ENCODE measurements around the gene FARP2.

DNA sequence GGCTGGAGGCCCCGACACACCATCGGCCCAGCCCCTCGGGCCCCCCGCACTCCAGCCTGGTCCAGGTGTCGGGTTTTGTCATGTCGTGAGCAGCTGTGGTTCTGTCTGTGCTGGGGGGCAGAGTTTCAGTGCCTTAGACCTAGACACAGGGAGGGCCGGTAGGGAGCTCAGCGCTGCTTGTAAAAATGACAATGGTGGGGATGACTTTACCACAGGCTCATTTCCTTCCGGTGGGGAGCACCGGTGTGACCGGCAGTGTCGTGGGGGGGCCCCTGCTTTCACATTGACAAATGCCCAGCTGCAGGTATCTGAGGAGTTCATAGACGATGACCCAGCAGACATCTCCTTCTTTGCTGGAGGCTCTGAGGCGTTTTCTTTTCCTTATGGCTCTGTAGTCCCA, 85.4 kb downstream of the FARP2 start:
- no peak for TF ChIP-seq YBX1 (IDR thresholded peaks at IDR 0.05)
- no peak for TF ChIP-seq EED (IDR thresholded peaks at IDR 0.05; ENCODE audit: low read depth)
- no peak for TF ChIP-seq NR2C2 (IDR thresholded peaks at IDR 0.05; ENCODE audit: borderline replicate concordance, control insufficient read depth, insufficient read length, low read depth)
- TF ChIP-seq, protein P1, sequence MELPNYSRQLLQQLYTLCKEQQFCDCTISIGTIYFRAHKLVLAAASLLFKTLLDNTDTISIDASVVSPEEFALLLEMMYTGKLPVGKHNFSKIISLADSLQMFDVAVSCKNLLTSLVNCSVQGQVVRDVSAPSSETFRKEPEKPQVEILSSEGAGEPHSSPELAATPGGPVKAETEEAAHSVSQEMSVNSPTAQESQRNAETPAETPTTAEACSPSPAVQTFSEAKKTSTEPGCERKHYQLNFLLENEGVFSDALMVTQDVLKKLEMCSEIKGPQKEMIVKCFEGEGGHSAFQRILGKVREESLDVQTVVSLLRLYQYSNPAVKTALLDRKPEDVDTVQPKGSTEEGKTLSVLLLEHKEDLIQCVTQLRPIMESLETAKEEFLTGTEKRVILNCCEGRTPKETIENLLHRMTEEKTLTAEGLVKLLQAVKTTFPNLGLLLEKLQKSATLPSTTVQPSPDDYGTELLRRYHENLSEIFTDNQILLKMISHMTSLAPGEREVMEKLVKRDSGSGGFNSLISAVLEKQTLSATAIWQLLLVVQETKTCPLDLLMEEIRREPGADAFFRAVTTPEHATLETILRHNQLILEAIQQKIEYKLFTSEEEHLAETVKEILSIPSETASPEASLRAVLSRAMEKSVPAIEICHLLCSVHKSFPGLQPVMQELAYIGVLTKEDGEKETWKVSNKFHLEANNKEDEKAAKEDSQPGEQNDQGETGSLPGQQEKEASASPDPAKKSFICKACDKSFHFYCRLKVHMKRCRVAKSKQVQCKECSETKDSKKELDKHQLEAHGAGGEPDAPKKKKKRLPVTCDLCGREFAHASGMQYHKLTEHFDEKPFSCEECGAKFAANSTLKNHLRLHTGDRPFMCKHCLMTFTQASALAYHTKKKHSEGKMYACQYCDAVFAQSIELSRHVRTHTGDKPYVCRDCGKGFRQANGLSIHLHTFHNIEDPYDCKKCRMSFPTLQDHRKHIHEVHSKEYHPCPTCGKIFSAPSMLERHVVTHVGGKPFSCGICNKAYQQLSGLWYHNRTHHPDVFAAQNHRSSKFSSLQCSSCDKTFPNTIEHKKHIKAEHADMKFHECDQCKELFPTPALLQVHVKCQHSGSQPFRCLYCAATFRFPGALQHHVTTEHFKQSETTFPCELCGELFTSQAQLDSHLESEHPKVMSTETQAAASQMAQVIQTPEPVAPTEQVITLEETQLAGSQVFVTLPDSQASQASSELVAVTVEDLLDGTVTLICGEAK (IDR thresholded peaks at IDR 0.05; ENCODE audit: borderline replicate concordance) = no peak
- TF ChIP-seq, protein P2, sequence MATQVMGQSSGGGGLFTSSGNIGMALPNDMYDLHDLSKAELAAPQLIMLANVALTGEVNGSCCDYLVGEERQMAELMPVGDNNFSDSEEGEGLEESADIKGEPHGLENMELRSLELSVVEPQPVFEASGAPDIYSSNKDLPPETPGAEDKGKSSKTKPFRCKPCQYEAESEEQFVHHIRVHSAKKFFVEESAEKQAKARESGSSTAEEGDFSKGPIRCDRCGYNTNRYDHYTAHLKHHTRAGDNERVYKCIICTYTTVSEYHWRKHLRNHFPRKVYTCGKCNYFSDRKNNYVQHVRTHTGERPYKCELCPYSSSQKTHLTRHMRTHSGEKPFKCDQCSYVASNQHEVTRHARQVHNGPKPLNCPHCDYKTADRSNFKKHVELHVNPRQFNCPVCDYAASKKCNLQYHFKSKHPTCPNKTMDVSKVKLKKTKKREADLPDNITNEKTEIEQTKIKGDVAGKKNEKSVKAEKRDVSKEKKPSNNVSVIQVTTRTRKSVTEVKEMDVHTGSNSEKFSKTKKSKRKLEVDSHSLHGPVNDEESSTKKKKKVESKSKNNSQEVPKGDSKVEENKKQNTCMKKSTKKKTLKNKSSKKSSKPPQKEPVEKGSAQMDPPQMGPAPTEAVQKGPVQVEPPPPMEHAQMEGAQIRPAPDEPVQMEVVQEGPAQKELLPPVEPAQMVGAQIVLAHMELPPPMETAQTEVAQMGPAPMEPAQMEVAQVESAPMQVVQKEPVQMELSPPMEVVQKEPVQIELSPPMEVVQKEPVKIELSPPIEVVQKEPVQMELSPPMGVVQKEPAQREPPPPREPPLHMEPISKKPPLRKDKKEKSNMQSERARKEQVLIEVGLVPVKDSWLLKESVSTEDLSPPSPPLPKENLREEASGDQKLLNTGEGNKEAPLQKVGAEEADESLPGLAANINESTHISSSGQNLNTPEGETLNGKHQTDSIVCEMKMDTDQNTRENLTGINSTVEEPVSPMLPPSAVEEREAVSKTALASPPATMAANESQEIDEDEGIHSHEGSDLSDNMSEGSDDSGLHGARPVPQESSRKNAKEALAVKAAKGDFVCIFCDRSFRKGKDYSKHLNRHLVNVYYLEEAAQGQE (IDR thresholded peaks at IDR 0.05; ENCODE audit: low read depth, low read length) = no peak
- TF ChIP-seq CBX3 (IDR thresholded peaks at IDR 0.05; ENCODE audit: borderline replicate concordance, low read depth) = no peak
- TF ChIP-seq, protein P3, sequence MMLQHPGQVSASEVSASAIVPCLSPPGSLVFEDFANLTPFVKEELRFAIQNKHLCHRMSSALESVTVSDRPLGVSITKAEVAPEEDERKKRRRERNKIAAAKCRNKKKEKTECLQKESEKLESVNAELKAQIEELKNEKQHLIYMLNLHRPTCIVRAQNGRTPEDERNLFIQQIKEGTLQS (IDR thresholded peaks at IDR 0.05; ENCODE audit: borderline replicate concordance, extremely low read depth, low read depth, low read length) = no peak
- no peak for TF ChIP-seq TAF1 (IDR thresholded peaks at IDR 0.05; ENCODE audit: borderline replicate concordance, low read depth, low read length)
- TF ChIP-seq POLR2A (IDR thresholded peaks at IDR 0.05; ENCODE audit: low read depth, low read length) = no peak
- TF ChIP-seq, protein P4, sequence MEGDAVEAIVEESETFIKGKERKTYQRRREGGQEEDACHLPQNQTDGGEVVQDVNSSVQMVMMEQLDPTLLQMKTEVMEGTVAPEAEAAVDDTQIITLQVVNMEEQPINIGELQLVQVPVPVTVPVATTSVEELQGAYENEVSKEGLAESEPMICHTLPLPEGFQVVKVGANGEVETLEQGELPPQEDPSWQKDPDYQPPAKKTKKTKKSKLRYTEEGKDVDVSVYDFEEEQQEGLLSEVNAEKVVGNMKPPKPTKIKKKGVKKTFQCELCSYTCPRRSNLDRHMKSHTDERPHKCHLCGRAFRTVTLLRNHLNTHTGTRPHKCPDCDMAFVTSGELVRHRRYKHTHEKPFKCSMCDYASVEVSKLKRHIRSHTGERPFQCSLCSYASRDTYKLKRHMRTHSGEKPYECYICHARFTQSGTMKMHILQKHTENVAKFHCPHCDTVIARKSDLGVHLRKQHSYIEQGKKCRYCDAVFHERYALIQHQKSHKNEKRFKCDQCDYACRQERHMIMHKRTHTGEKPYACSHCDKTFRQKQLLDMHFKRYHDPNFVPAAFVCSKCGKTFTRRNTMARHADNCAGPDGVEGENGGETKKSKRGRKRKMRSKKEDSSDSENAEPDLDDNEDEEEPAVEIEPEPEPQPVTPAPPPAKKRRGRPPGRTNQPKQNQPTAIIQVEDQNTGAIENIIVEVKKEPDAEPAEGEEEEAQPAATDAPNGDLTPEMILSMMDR (IDR thresholded peaks at IDR 0.05 in 2 of 3, conservative IDR thresholded peaks at IDR 0.05 in 1 of 3; ENCODE audit: control insufficient read depth in 2 of 3, extremely low read depth in 1 of 3, insufficient read depth in 1 of 3, low read depth in 3 of 3, low read length in 3 of 3) = no peak
- no peak for TF ChIP-seq KDM1A (IDR thresholded peaks at IDR 0.05; ENCODE audit: borderline replicate concordance)
- TF ChIP-seq, protein P5, sequence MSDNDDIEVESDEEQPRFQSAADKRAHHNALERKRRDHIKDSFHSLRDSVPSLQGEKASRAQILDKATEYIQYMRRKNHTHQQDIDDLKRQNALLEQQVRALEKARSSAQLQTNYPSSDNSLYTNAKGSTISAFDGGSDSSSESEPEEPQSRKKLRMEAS (IDR thresholded peaks at IDR 0.05; ENCODE audit: low read depth, low read length) = no peak
- no peak for TF ChIP-seq TARDBP (IDR thresholded peaks at IDR 0.05; ENCODE audit: borderline replicate concordance)
- TF ChIP-seq, protein P6, sequence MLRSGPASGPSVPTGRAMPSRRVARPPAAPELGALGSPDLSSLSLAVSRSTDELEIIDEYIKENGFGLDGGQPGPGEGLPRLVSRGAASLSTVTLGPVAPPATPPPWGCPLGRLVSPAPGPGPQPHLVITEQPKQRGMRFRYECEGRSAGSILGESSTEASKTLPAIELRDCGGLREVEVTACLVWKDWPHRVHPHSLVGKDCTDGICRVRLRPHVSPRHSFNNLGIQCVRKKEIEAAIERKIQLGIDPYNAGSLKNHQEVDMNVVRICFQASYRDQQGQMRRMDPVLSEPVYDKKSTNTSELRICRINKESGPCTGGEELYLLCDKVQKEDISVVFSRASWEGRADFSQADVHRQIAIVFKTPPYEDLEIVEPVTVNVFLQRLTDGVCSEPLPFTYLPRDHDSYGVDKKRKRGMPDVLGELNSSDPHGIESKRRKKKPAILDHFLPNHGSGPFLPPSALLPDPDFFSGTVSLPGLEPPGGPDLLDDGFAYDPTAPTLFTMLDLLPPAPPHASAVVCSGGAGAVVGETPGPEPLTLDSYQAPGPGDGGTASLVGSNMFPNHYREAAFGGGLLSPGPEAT (IDR thresholded peaks at IDR 0.05; ENCODE audit: low read depth) = no peak

All from GM12878 (cell line).